ENCODE results near the gene IL1RAPL1. TPM values are rescaled to one million over a fixed set of nuclear protein-coding genes. Genes with fewer than 3 reads are reported as not detected.

IL1RAPL1 gene
- total RNA-seq, 3 donors from 2014 or later = 0.16 to 0.44 TPM; not detected in 1

DNA sequence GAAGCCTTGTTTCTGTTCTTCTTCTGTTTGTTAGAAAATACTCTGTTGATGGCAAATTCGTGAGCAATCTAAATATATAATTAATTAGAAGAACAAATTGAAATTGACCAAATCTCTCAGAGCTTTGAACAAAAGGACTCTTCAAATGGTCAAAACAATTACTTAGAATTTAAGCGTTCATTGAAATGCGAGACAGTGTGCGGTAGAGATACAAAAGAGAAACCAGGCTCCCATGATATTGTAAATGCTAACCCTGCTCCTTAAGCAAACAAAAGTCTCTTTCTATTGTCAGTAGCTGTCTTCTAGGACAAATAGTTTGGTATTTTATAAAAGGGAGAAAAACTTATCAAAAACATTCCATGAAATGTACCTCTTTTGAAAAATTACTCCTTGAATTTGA is 1174.8 kb downstream of the IL1RAPL1 start:
- no peak overlapping the region for H3K4me3 ChIP-seq
- H3K4me1 ChIP-seq = no peaks in the 10 kb centered on the region
- H3K9me3 ChIP-seq = no peaks in the 10 kb centered on the region
- H3K27ac ChIP-seq = no peak overlapping the region
- no peak for DNase-seq (ENCODE audit: low spot score in 2 of 2)
- no peaks in the 10 kb centered on the region for H3K27me3 ChIP-seq
- TF ChIP-seq POLR2A (IDR thresholded peaks at IDR 0.05) (no peak), POLR2AphosphoS5 (IDR thresholded peaks at IDR 0.05) (no peak)
- TF ChIP-seq, protein P1, sequence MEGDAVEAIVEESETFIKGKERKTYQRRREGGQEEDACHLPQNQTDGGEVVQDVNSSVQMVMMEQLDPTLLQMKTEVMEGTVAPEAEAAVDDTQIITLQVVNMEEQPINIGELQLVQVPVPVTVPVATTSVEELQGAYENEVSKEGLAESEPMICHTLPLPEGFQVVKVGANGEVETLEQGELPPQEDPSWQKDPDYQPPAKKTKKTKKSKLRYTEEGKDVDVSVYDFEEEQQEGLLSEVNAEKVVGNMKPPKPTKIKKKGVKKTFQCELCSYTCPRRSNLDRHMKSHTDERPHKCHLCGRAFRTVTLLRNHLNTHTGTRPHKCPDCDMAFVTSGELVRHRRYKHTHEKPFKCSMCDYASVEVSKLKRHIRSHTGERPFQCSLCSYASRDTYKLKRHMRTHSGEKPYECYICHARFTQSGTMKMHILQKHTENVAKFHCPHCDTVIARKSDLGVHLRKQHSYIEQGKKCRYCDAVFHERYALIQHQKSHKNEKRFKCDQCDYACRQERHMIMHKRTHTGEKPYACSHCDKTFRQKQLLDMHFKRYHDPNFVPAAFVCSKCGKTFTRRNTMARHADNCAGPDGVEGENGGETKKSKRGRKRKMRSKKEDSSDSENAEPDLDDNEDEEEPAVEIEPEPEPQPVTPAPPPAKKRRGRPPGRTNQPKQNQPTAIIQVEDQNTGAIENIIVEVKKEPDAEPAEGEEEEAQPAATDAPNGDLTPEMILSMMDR (IDR thresholded peaks at IDR 0.05) = no peak
- no peaks in the 10 kb centered on the region for H3K36me3 ChIP-seq
- intact Hi-C loops (cut with DNase I; ENCODE audit: low total_unique reads) = no loop called here

DNA sequence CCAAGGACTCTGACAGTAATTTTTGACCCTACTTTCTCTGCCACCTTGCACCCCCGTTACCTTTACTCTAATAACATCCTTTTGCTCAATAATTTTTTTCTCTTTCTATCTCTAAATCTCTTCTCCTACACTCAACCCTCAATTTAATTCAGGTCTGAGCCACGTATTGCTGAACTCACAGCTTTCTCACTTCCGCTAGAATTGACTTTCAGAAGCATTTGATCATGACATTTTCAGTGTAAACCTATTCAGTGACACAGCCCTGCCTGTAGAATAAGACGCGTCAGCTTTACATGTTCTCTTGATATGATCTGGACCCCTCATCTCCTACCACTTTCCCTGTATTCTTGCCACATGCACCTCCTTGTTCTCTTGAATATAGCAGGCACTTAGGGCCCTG is 1188.6 kb downstream of the IL1RAPL1 start:
- Histone ChIP-seq H3K27me3 (peaks cover 0 to 4% of the 10 kb centered on the region in 2 donors), H3K36me3 (no peaks in the 10 kb centered on the region), H3K9me3 (no peaks in the 10 kb centered on the region), H3K4me3 (no peak overlapping the region), H3K4me1 (no peaks in the 10 kb centered on the region), H3K27ac (no peak overlapping the region)
- TF ChIP-seq POLR2A (IDR thresholded peaks at IDR 0.05) (no peak), POLR2AphosphoS5 (IDR thresholded peaks at IDR 0.05) (no peak)
- TF ChIP-seq, protein P1 (IDR thresholded peaks at IDR 0.05) = no peak
- no peak for DNase-seq (ENCODE audit: low spot score in 2 of 2)
- intact Hi-C loops (cut with DNase I; ENCODE audit: low total_unique reads) = no loop called here

DNA sequence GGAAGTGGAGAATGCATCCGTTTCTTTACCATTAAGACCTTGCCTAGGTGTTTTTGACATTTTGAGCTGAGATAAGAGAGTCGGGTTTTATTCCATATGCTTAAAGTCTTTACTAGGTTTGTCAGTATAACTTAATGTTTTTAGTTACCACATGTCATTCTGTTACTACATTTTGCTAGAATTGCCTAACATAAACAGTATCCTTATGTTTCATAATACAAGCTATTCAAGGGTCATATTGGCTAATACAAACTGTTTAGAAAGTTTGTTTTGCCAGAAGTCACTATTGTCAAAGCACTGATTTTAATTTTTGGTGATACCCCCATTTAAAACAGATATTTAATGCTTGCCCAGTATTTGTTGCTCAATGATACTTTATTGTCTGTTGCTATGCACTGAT is 1200.4 kb downstream of the IL1RAPL1 start:
- intact Hi-C loops (cut with DNase I; ENCODE audit: low total_unique reads) = no loop called here
- Histone ChIP-seq H3K4me1 (no peaks in the 10 kb centered on the region), H3K9me3 (no peaks in the 10 kb centered on the region), H3K4me3 (no peak overlapping the region), H3K27me3 (peaks cover 0 to 6% of the 10 kb centered on the region in 2 donors), H3K27ac (no peak overlapping the region), H3K36me3 (no peaks in the 10 kb centered on the region)
- TF ChIP-seq, protein P1 (IDR thresholded peaks at IDR 0.05) = no peak
- no peak for TF ChIP-seq POLR2AphosphoS5 (IDR thresholded peaks at IDR 0.05)
- TF ChIP-seq POLR2A (IDR thresholded peaks at IDR 0.05) = no peak
- DNase-seq (ENCODE audit: low spot score in 2 of 2) = no peak

DNA sequence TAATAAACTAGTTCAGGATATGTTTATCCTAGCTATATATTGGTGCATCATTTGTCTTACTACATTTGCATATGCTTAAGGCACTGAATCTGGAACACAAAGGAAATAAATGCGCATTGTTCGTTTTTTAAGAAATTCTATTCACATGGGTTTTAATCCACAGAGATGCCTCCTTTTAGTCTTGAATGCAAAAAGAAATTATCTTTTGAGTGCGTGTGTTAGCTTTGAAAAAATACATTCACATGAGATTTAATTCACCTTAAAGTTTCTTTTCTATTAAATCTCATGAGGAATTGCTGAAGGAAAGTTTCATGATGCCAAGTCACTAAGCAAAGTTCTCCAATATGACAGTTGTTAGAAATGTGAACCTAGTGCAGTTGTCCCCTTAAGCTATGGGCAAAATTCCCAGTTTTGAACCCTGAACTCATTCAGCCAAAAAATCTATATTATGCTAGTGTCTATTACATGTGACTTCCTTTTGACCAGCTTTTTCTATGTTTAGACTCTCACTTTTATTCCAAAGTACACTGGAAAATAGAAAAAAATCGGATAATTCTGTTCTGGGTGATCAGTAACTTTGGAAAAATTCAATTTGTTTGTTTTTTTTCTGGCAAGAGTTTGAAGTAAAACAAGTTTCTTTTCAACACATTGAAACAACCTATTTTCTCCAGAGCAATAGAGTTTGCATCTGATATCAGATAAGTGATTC is 1201.9 kb downstream of the IL1RAPL1 start:
- DNase-seq (ENCODE audit: low spot score in 2 of 2) = no peak
- intact Hi-C loops (cut with DNase I; ENCODE audit: low total_unique reads) = no loop called here
- Histone ChIP-seq H3K9me3 (no peaks in the 10 kb centered on the region), H3K4me1 (no peaks in the 10 kb centered on the region), H3K27me3 (peaks cover 0 to 12% of the 10 kb centered on the region in 2 donors), H3K36me3 (no peaks in the 10 kb centered on the region), H3K4me3 (no peak overlapping the region), H3K27ac (no peak overlapping the region)
- TF ChIP-seq, protein P1 (IDR thresholded peaks at IDR 0.05) = no peak

DNA sequence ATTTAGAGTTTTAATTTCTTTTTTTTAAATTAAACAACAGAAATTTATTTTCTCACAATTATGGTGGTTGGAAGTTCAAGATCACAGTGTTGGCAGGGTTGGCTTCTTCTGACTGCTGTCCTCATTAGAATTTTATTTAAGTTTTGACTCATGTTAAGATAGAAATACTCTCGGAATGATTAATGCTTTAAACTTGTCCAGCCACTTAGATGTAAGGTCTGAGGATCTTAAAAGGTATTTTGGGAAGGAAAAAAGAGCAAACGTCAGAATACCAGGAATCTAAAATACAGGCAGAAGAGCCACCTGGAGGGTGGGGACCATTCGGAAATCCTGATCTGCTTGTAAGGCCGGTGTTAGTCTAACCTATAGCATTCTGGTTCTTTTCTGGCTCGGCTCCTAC is 1205.1 kb downstream of the IL1RAPL1 start:
- no peak overlapping the region for H3K4me3 ChIP-seq
- H3K4me1 ChIP-seq = no peaks in the 10 kb centered on the region
- no peak overlapping the region for H3K27ac ChIP-seq
- intact Hi-C loops (cut with DNase I; ENCODE audit: low total_unique reads) = no loop called here
- no peak for DNase-seq (ENCODE audit: low spot score in 2 of 2)
- H3K27me3 ChIP-seq = peaks cover 0 to 10% of the 10 kb centered on the region in 2 donors
- H3K9me3 ChIP-seq = no peaks in the 10 kb centered on the region
- TF ChIP-seq POLR2AphosphoS5 (IDR thresholded peaks at IDR 0.05) (no peak), POLR2A (IDR thresholded peaks at IDR 0.05) (no peak)
- TF ChIP-seq, protein P1 (IDR thresholded peaks at IDR 0.05) = no peak
- H3K36me3 ChIP-seq = no peaks in the 10 kb centered on the region

Data from breast epithelium (tissue), 4 donors.